Natural killer cell treated with Interleukin-12 subunit alpha and Interleukin-12 subunit beta and Interleukin-15 and Interleukin-18, amount 100 ng/mL, for 72 hours (primary cell): ENCODE measurements around the gene PIGT. TPM values are rescaled to one million over a fixed set of nuclear protein-coding genes. Genes with fewer than 3 reads are reported as not detected.

Source experiments
- ATAC-seq, 2 donors: fragments of 150-1000 bp; cut with Tn5 transposase in 1 of 2; sonication (Bioruptor Pico), chemical (Tn5 transposase) in 1 of 2; 2 replicates each; pipeline ENCODE4 v1.10.0; 2021
- DNase-seq: peaks from one replicate; pipeline ENCODE4 v3.0.0; 2022; ENCODE audit warnings: low spot score
- H3K27ac Mint-ChIP-seq, 2 donors: 1 replicate in 1 of 2; 2 replicates in 1 of 2; pipeline ENCODE4 v1.8.0; 2022; ENCODE audit warnings: mixed read lengths in 2 of 2, mild to moderate bottlenecking in 1 of 2, moderate library complexity in 1 of 2
- H3K27me3 Mint-ChIP-seq, 2 donors: 1 replicate in 1 of 2; 2 replicates in 1 of 2; pipeline ENCODE4 v1.8.0; 2022; ENCODE audit warnings: mixed read lengths in 2 of 2
- H3K36me3 Mint-ChIP-seq: one replicate; pipeline ENCODE4 v1.8.0; 2022; ENCODE audit warnings: mixed read lengths
- H3K4me1 Mint-ChIP-seq, 2 donors: 1 replicate in 1 of 2; 2 replicates in 1 of 2; pipeline ENCODE4 v1.8.0; 2022; ENCODE audit warnings: low read depth in 2 of 2, mixed read lengths in 2 of 2, mild to moderate bottlenecking in 1 of 2
- H3K4me3 Mint-ChIP-seq: one replicate; pipeline ENCODE4 v1.8.0; 2022; ENCODE audit warnings: mixed read lengths
- H3K9me3 Mint-ChIP-seq: 2 replicates; pipeline ENCODE4 v1.8.0; 2022; ENCODE audit warnings: mixed read lengths
- total RNA-seq, 2 donors: library from RNA; stranded (reverse); gene quantifications; one replicate each; pipeline ENCODE4 v1.2.3, GENCODE V29; 2022

Gene PIGT
- total RNA-seq, 2 donors from 2014 or later: 73.0 to 86.6 TPM

GRCh38 chr20:45407067-45407745 is 8.7 kb upstream of the PIGT start:
- Mint-ChIP-seq H3K27me3 (no peaks in the 10 kb centered on the region), H3K4me1 (peaks cover 8 to 12% of the 10 kb centered on the region in 2 donors), H3K27ac (no peak overlapping the region), H3K36me3 (peaks cover under 1% of the 10 kb centered on the region), H3K9me3 (no peaks in the 10 kb centered on the region), H3K4me3 (peak overlapping the region; percentile 49)
- ATAC-seq: no peak
- no peak for DNase-seq

DNA sequence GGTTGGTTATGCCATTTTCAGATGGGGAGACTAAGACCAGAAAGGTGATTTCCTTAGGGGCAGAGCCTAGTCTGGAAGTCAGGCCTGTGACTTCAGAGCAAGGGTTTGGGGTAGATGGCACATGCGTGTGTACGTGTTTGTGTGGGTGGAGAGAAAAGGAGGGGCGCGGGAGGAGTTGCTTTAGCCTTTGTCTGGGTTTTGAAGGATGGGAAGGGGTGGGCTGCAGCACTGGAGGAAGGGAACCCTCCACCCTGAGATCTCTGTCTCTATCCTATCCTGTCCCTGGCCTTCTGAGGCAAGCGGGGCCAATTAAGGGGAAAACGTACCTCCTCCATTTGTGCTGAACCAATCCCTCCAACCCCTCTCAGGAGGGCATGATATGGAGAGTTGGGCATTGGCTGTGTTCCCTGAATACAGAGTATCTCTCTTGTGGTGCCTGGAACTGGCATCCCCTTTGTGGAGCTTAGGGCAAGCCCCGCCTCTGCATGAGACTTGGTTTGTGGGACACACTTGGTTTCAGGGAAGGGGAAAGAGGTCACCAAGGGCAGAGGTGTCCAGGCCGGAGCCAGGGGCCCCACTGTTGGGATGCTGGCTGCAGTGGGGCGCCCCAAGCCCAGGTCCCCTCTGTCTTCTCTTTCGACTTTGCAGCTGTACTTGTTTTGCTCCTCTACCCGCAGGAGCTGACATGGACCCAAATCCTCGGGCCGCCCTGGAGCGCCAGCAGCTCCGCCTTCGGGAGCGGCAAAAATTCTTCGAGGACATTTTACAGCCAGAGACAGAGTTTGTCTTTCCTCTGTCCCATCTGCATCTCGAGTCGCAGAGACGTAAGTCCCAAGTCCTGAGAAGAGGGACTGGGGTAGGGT is 7.9 kb upstream of the PIGT start, which contains the start of gene DBNDD2:
Gene DBNDD2 (plus strand): TSS at position 507 of the 863 bp plus-strand sequence. CDS start 179 bp downstream, at position 686.
- H3K9me3 Mint-ChIP-seq: no peaks in the 10 kb centered on the region
- H3K27me3 Mint-ChIP-seq: no peaks in the 10 kb centered on the region
- peaks cover 8 to 12% of the 10 kb centered on the region in 2 donors for H3K4me1 Mint-ChIP-seq
- ATAC-seq (no peak), DNase-seq (no peak)
- peak within 1 kb of the TSS; percentile 49 for H3K4me3 Mint-ChIP-seq
- H3K36me3 Mint-ChIP-seq: no peaks in the 10 kb centered on the region
- H3K27ac Mint-ChIP-seq: no peak within 1 kb of the TSS

DNA sequence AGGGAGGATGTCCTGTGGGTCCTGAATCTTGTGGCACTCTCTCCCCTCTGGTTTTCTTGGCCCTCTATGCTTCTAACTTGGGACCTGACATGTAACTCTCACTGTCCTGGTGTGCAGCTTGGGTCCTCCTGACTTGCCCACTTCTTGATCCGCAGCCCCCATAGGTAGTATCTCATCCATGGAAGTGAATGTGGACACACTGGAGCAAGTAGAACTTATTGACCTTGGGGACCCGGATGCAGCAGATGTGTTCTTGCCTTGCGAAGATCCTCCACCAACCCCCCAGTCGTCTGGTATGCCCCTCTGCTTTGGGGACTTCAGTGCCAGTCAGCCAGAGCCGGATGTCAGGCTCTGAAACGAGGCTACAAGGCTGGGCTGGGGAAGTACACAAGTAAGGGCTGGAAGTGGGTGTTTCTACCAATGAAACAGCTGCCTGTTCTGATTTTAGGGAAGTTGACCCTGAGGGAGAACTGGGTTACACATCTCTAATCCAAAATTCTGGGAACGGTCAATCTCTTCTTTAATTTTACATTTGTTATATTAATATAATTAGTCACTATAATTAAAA is 7.2 kb upstream of the PIGT start:
- H3K27me3 Mint-ChIP-seq: no peaks in the 10 kb centered on the region
- H3K9me3 Mint-ChIP-seq: no peaks in the 10 kb centered on the region
- H3K4me3 Mint-ChIP-seq: no peak overlapping the region
- H3K36me3 Mint-ChIP-seq: no peaks in the 10 kb centered on the region
- no peak overlapping the region for H3K27ac Mint-ChIP-seq
- ATAC-seq (no peak), DNase-seq (no peak)
- peaks cover 8 to 12% of the 10 kb centered on the region in 2 donors for H3K4me1 Mint-ChIP-seq

DNA sequence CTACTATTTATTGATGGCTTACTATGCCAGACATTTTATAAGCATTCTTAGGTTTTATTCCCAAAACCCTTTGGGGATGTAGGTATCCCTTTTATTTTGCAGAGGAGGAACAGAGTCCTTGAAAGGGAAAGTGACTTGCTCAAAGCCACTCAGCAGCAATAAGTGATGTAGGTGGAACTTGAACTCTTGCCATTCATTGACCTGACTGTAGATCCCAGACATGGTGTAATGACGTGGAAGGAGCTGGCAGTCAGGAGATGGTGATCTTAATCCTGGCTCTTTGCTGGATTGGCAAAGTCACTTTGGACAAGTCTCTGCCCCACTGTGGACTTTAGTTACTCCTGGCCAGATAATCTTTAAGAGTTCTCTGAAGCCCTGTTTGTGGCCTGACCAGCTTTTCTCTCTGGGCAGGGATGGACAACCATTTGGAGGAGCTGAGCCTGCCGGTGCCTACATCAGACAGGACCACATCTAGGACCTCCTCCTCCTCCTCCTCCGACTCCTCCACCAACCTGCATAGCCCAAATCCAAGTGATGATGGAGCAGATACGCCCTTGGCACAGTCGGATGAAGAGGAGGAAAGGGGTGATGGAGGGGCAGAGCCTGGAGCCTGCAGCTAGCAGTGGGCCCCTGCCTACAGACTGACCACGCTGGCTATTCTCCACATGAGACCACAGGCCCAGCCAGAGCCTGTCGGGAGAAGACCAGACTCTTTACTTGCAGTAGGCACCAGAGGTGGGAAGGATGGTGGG is 6.2 kb upstream of the PIGT start:
- peaks cover 8 to 15% of the 10 kb centered on the region in 2 donors for H3K4me1 Mint-ChIP-seq
- H3K27me3 Mint-ChIP-seq: no peaks in the 10 kb centered on the region
- H3K27ac Mint-ChIP-seq: no peak overlapping the region
- H3K4me3 Mint-ChIP-seq: no peak overlapping the region
- DNase-seq (no peak), ATAC-seq (no peak)
- H3K36me3 Mint-ChIP-seq: no peaks in the 10 kb centered on the region
- H3K9me3 Mint-ChIP-seq: no peaks in the 10 kb centered on the region

DNA sequence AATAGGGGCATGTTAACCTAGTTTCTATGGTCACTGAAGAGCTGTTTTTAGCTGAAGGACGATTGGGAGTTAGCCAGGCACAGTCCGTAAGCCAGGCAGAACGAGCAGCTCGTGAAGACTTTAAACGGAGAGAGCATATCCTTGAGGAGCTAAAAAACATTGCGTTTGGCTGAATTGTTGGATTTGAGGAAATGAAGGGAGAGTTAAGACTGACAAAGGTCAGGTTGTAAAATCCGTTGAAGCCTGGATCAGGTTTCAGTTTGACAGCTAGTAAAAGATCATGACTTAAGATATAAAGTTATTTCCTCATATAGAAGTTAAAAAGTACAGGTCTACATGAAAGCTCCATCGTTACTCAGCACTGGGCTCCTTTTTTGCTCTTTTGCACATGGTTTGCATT is 5.1 kb upstream of the PIGT start:
- no peaks in the 10 kb centered on the region for H3K9me3 Mint-ChIP-seq
- no peaks in the 10 kb centered on the region for H3K27me3 Mint-ChIP-seq
- peaks cover 16% of the 10 kb centered on the region in 2 donors for H3K4me1 Mint-ChIP-seq
- no peaks in the 10 kb centered on the region for H3K36me3 Mint-ChIP-seq
- DNase-seq: no peak
- H3K27ac Mint-ChIP-seq: no peak overlapping the region
- no peak for ATAC-seq
- no peak overlapping the region for H3K4me3 Mint-ChIP-seq

DNA sequence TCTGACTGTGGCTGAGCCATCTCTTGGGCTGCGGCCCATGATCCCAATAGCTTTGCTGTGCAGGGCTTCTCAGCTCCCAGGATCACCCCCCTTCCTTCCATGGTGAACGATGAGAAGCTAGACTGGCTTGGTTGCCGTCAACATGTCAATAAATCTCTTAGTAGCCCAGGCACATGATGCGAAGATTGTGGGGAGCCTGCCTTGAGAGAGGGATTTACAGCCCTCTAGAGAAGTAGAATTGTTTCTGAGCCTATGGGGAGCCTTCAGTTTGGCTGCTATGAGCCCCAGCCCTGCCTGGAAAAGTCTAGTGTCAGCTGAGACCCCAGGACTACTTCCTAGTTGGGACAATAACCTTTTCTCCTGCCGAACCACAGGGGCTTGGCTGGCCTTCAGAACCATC is 3.3 kb upstream of the PIGT start:
- H3K27me3 Mint-ChIP-seq: no peaks in the 10 kb centered on the region
- no peak for ATAC-seq
- DNase-seq: no peak

GRCh38 chr20:45413479-45413878 is 2.5 kb upstream of the PIGT start:
- Mint-ChIP-seq H3K4me3 (no peak overlapping the region), H3K36me3 (peaks cover 4% of the 10 kb centered on the region), H3K4me1 (peaks cover 26 to 28% of the 10 kb centered on the region in 2 donors), H3K27ac (no peak overlapping the region), H3K27me3 (no peaks in the 10 kb centered on the region), H3K9me3 (no peaks in the 10 kb centered on the region)
- ATAC-seq (no peak), DNase-seq (no peak)

More for the DNA sequence above, 3.3 kb upstream of the PIGT start:
- no peak overlapping the region for H3K4me3 Mint-ChIP-seq
- H3K4me1 Mint-ChIP-seq: peaks cover 20 to 23% of the 10 kb centered on the region in 2 donors
- no peak overlapping the region for H3K27ac Mint-ChIP-seq
- H3K36me3 Mint-ChIP-seq: no peaks in the 10 kb centered on the region
- no peaks in the 10 kb centered on the region for H3K9me3 Mint-ChIP-seq

- Mint-ChIP-seq H3K27me3 (no peaks in the 10 kb centered on the region), H3K27ac (peak overlapping the region; percentile 92 to 96), H3K9me3 (no peaks in the 10 kb centered on the region), H3K36me3 (peaks cover 12% of the 10 kb centered on the region), H3K4me1 (peaks cover 30 to 36% of the 10 kb centered on the region in 2 donors), H3K4me3 (peak overlapping the region; percentile 92)
- ATAC-seq (no peak), DNase-seq (no peak)
Measured at GRCh38 chr20:45416917-45417316, 976 bp downstream of the PIGT start.

DNA sequence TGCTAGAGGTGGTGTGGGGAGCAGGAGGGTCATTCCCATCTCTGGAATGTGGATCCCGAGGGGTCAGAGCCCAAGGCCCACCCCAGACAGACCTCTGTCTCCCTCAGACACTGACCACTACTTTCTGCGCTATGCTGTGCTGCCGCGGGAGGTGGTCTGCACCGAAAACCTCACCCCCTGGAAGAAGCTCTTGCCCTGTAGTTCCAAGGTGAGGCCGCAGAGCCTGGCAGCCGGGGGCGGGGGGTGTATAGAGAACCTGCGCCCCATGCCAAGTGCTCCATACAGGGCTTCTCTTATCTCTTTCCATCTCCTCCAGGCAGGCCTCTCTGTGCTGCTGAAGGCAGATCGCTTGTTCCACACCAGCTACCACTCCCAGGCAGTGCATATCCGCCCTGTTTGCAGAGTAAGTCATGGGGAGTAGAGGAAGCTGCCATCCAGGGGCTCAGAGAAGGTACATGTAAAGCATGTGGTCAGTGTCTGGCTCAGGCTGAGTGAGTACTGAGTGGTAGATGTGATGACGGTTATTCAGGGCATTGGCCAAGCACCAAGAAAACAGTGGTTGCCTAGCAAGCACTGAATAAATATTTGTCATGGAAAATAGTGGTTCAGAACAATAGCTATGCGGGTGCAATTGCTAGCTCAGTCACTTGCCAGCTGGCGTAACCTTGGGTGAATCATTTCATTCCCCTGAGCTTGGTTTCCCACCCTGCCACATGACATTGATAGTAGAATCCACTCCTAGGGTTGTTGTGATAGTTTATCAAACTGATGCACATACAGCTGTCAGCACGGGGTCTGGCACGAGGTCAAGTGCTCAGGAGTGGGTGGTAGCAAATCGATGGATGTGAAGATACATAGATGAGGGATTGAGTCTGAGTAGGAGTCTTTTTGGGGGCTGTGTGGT is 3.5 kb downstream of the PIGT start:
- H3K4me1 Mint-ChIP-seq: peaks cover 27 to 36% of the 10 kb centered on the region in 2 donors
- peak overlapping the region; percentile 35 for H3K4me3 Mint-ChIP-seq
- H3K36me3 Mint-ChIP-seq: peaks cover 16% of the 10 kb centered on the region
- H3K27me3 Mint-ChIP-seq: no peaks in the 10 kb centered on the region
- ATAC-seq (peak in 1 of 2 donors; percentile 28), DNase-seq (no peak)
- H3K27ac Mint-ChIP-seq: peak overlapping the region in 1 of 2 donors; percentile 69
- H3K9me3 Mint-ChIP-seq: no peaks in the 10 kb centered on the region

GRCh38 chr20:45420125-45420524 is 4.2 kb downstream of the PIGT start:
- no peak for DNase-seq
- Mint-ChIP-seq H3K27ac (no peak overlapping the region), H3K4me3 (no peak overlapping the region), H3K27me3 (no peaks in the 10 kb centered on the region), H3K4me1 (peaks cover 26 to 35% of the 10 kb centered on the region in 2 donors), H3K9me3 (no peaks in the 10 kb centered on the region), H3K36me3 (peaks cover 16% of the 10 kb centered on the region)
- ATAC-seq: no peak

GRCh38 chr20:45423700-45424099 is 7.8 kb downstream of the PIGT start:
- peaks cover 12% of the 10 kb centered on the region for H3K36me3 Mint-ChIP-seq
- ATAC-seq (no peak), DNase-seq (no peak)
- peaks cover 6 to 7% of the 10 kb centered on the region in 2 donors for H3K4me1 Mint-ChIP-seq
- H3K27me3 Mint-ChIP-seq: no peaks in the 10 kb centered on the region
- H3K4me3 Mint-ChIP-seq: no peak overlapping the region
- H3K9me3 Mint-ChIP-seq: no peaks in the 10 kb centered on the region
- peak overlapping the region in 1 of 2 donors; percentile 39 for H3K27ac Mint-ChIP-seq

GRCh38 chr20:45425561-45425960 is 9.6 kb downstream of the PIGT start:
- no peak for ATAC-seq
- DNase-seq: no peak
- Mint-ChIP-seq H3K27ac (no peak overlapping the region), H3K36me3 (peaks cover 7% of the 10 kb centered on the region), H3K4me1 (peaks cover 0 to 2% of the 10 kb centered on the region in 2 donors), H3K27me3 (no peaks in the 10 kb centered on the region), H3K4me3 (no peak overlapping the region), H3K9me3 (no peaks in the 10 kb centered on the region)
